CD14-positive monocyte (primary cell): ENCODE data around the gene SLC25A52. TPM values are rescaled to one million over a fixed set of nuclear protein-coding genes. Genes with fewer than 3 reads are reported as not detected.

Experiments used
- DNase-seq, 3 donors: peaks; one replicate each; pipeline ENCODE4 v3.0.0-alpha.2; 2011 to 2022
- H2AFZ ChIP-seq: 2 replicates; pipeline ENCODE4 v1.6.0; 2012; ENCODE audit warnings: mild to moderate bottlenecking, low read depth, low read length, inconsistent platforms; ENCODE audit not compliant: insufficient read depth, poor library complexity, severe bottlenecking
- H3K27ac ChIP-seq, 2 donors: 1 replicate in 1 of 2; 2 replicates in 1 of 2; pipeline ENCODE4 v1.5.1; 2012 to 2013; ENCODE audit warnings: low read length in 2 of 2, control low read depth in 1 of 2, inconsistent platforms in 1 of 2, low read depth in 1 of 2, mild to moderate bottlenecking in 1 of 2
- H3K27me3 ChIP-seq, 2 donors: one replicate each; pipeline versions ENCODE4 v1.6.0 to v1.6.1; 2011 to 2013; ENCODE audit warnings: low read length in 2 of 2; ENCODE audit not compliant: control insufficient read depth in 2 of 2, insufficient read depth in 2 of 2
- H3K36me3 ChIP-seq, 2 donors: replicated peaks in 1 of 2; 1 replicate in 1 of 2; 2 replicates in 1 of 2; pipeline versions ENCODE4 v1.5.1 to v1.6.1; 2012 to 2013; ENCODE audit warnings: low read length in 2 of 2, control low read depth in 1 of 2, inconsistent platforms in 1 of 2, mild to moderate bottlenecking in 1 of 2; ENCODE audit not compliant: insufficient read depth in 2 of 2, control insufficient read depth in 1 of 2
- H3K4me1 ChIP-seq, 2 donors: 1 replicate in 1 of 2; 2 replicates in 1 of 2; pipeline versions ENCODE4 v1.5.1 to v1.6.1; 2012 to 2013; ENCODE audit warnings: low read length in 2 of 2, control low read depth in 1 of 2, inconsistent platforms in 1 of 2, mild to moderate bottlenecking in 1 of 2, moderate library complexity in 1 of 2; ENCODE audit not compliant: insufficient read depth in 2 of 2, control insufficient read depth in 1 of 2
- H3K4me2 ChIP-seq: replicated peaks from 2 replicates; pipeline ENCODE3; 2012; ENCODE audit warnings: low read length, moderate library complexity, mild to moderate bottlenecking; ENCODE audit not compliant: poor library complexity, severe bottlenecking; ENCODE audit errors: extremely low read depth
- H3K4me3 ChIP-seq, 3 experiments: fragments of 200-600 bp in 1 of 3; sonication (generic) in 1 of 3; replicated peaks in 1 of 3; 1 replicate in 2 of 3; 2 replicates in 1 of 3; pipeline ENCODE4 v1.5.1; 2011 to 2013; ENCODE audit warnings: low read length in 3 of 3, mild to moderate bottlenecking in 3 of 3, control low read depth in 2 of 3, low read depth in 2 of 3, inconsistent platforms in 1 of 3, moderate library complexity in 1 of 3
- H3K79me2 ChIP-seq: 2 replicates; pipeline ENCODE4 v1.6.0; 2012; ENCODE audit warnings: mild to moderate bottlenecking, control low read depth, inconsistent platforms, low read length, moderate library complexity; ENCODE audit not compliant: insufficient read depth
- H3K9ac ChIP-seq: 2 replicates; pipeline ENCODE4 v1.6.0; 2017; ENCODE audit warnings: low read length, mild to moderate bottlenecking; ENCODE audit not compliant: insufficient read depth, poor library complexity, severe bottlenecking
- H3K9me3 ChIP-seq, 2 donors: replicated peaks in 1 of 2; 1 replicate in 1 of 2; 2 replicates in 1 of 2; pipeline versions ENCODE4 v1.5.1 to v1.6.1; 2012 to 2013; ENCODE audit warnings: low read length in 2 of 2, control low read depth in 1 of 2; ENCODE audit not compliant: control insufficient read depth in 1 of 2, insufficient read depth in 1 of 2
- H4K20me1 ChIP-seq: 2 replicates; pipeline ENCODE4 v1.6.0; 2012; ENCODE audit warnings: mild to moderate bottlenecking, low read length, control low read depth, moderate library complexity; ENCODE audit not compliant: insufficient read depth
- H3K27ac Mint-ChIP-seq, 7 donors: one replicate each; pipeline ENCODE4 v1.8.0; 2020; ENCODE audit warnings: mild to moderate bottlenecking in 7 of 7, mixed read lengths in 7 of 7, moderate library complexity in 6 of 7, inconsistent platforms in 2 of 7
- H3K27me3 Mint-ChIP-seq, 3 donors: one replicate each; pipeline ENCODE4 v1.8.0; 2021 to 2022; ENCODE audit warnings: low read depth in 3 of 3, mild to moderate bottlenecking in 3 of 3, mixed read lengths in 3 of 3, moderate library complexity in 3 of 3, inconsistent platforms in 1 of 3
- H3K36me3 Mint-ChIP-seq, 2 donors: one replicate each; pipeline ENCODE4 v1.8.0; 2020; ENCODE audit warnings: mixed read lengths in 2 of 2, inconsistent platforms in 1 of 2, mild to moderate bottlenecking in 1 of 2
- H3K4me1 Mint-ChIP-seq: one replicate; pipeline ENCODE4 v1.8.0; 2020; ENCODE audit warnings: mild to moderate bottlenecking, mixed read lengths
- H3K4me3 Mint-ChIP-seq, 2 donors: one replicate each; pipeline ENCODE4 v1.8.0; 2020; ENCODE audit warnings: mild to moderate bottlenecking in 2 of 2, mixed read lengths in 2 of 2, moderate library complexity in 1 of 2
- H3K9me3 Mint-ChIP-seq, 7 donors: one replicate each; pipeline ENCODE4 v1.8.0; 2020 to 2022; ENCODE audit warnings: mixed read lengths in 7 of 7, mild to moderate bottlenecking in 6 of 7, moderate library complexity in 6 of 7, inconsistent platforms in 2 of 7
- CTCF ChIP-seq: fragments of 200-600 bp; IDR thresholded peaks from one replicate; pipeline ENCODE4 v1.8.0; 2022; ENCODE audit warnings: antibody characterized with exemption, mild to moderate bottlenecking
- WGBS: methylation state at CpG from one replicate; pipeline ENCODE4 v1.1.5; 2013; ENCODE audit warnings: missing lambda C conversion rate; ENCODE audit not compliant: insufficient coverage; 5-methylcytosine and 5-hydroxymethylcytosine counted together
- intact Hi-C, 2 donors: fragments of 100-400 bp; cut with micrococcal nuclease; formaldehyde crosslinking; loops; one replicate each; pipeline versions ENCODE4 v1.15.0 to v1.15.1; 2023
- polyA plus RNA-seq, 3 donors: library from polyadenylated mRNA; depleted of rRNA in 1 of 3; unstranded in 2 of 3; stranded (reverse) in 1 of 3; fragments of 300-500 nt in 2 of 3; fragments of >200 nt in 1 of 3; fragmentation: Illumina TruSeq in 2 of 3; gene quantifications; 1 replicate in 2 of 3; 2 replicates in 1 of 3; pipeline ENCODE4 v1.2.3, GENCODE V29; 2012 to 2021

SLC25A52 gene
- polyA plus RNA-seq, 3 donors = not detected

- peaks cover 2% of the 10 kb centered on the region for H3K4me1 Mint-ChIP-seq
- Histone ChIP-seq H3K79me2 (no peaks in the 10 kb centered on the region), H3K4me1 (no peaks in the 10 kb centered on the region), H3K27me3 (peaks cover under 1 to 4% of the 10 kb centered on the region in 2 donors), H3K9ac (no peak overlapping the region), H3K4me3 (no peak overlapping the region), H2AFZ (no peak overlapping the region), H4K20me1 (no peaks in the 10 kb centered on the region), H3K27ac (no peak overlapping the region), H3K9me3 (peaks cover 6 to 10% of the 10 kb centered on the region in 2 donors), H3K36me3 (no peaks in the 10 kb centered on the region), H3K4me2 (no peak overlapping the region)
- H3K36me3 Mint-ChIP-seq = no peaks in the 10 kb centered on the region
- no peak overlapping the region for H3K4me3 Mint-ChIP-seq
- H3K27me3 Mint-ChIP-seq = peaks cover 2 to 7% (median 5%) of the 10 kb centered on the region in 3 donors
- no CpG with 5 or more reads among the region's 3 CpGs for WGBS
- H3K27ac Mint-ChIP-seq = no peak overlapping the region
- no peak for DNase-seq
- TF ChIP-seq CTCF = no peak
- peaks cover 9 to 18% (median 14%) of the 10 kb centered on the region in 7 donors for H3K9me3 Mint-ChIP-seq
- intact Hi-C loops = no loop called here
These were observed 42.3 kb downstream of the SLC25A52 start for GRCh38 chr18:31718386-31718785.

- H2AFZ ChIP-seq = no peak overlapping the region
- H3K4me1 ChIP-seq = peaks cover 0 to 5% of the 10 kb centered on the region in 2 donors
- H3K9ac ChIP-seq = no peak overlapping the region
- no peak overlapping the region for H3K4me3 ChIP-seq
- no peaks in the 10 kb centered on the region for H3K79me2 ChIP-seq
- DNase-seq = no peak
- H3K9me3 Mint-ChIP-seq = peaks cover 9 to 21% (median 14%) of the 10 kb centered on the region in 7 donors
- no peak overlapping the region for H3K27ac ChIP-seq
- no peak overlapping the region for H3K4me3 Mint-ChIP-seq
- H3K36me3 ChIP-seq = no peaks in the 10 kb centered on the region
- WGBS = 80% methylated on average over 1 of the region's 3 CpGs
- no peak overlapping the region for H3K4me2 ChIP-seq
- H3K27me3 ChIP-seq = no peaks in the 10 kb centered on the region
- no peak for TF ChIP-seq CTCF
- peaks cover 0 to 2% of the 10 kb centered on the region in 2 donors for H3K36me3 Mint-ChIP-seq
- intact Hi-C loops = no loop called here
- H3K27me3 Mint-ChIP-seq = peaks cover 0 to 2% (median 0%) of the 10 kb centered on the region in 3 donors
- H3K9me3 ChIP-seq = peaks cover 6 to 10% of the 10 kb centered on the region in 2 donors
- no peaks in the 10 kb centered on the region for H4K20me1 ChIP-seq
- peaks cover 6% of the 10 kb centered on the region for H3K4me1 Mint-ChIP-seq
- no peak overlapping the region for H3K27ac Mint-ChIP-seq
These were observed 44.3 kb downstream of the SLC25A52 start for GRCh38 chr18:31716362-31716761.
